Trophoblast cell (in vitro differentiated cells and primary cell): Measurements from ENCODE around the gene SH3TC2.

Experiments
- DNase-seq, 2 donors: peaks; one replicate each; pipeline ENCODE4 v3.0.0-alpha.2; 2016
- H2AFZ ChIP-seq: 2 replicates; pipeline ENCODE4 v1.6.1; 2013; ENCODE audit warnings: low read length, moderate library complexity, mild to moderate bottlenecking; ENCODE audit not compliant: insufficient read depth, poor library complexity
- H2AK5ac ChIP-seq: 2 replicates; pipeline ENCODE4 v1.6.1; 2013; ENCODE audit warnings: mild to moderate bottlenecking, low read length
- H2BK120ac ChIP-seq: 2 replicates; pipeline ENCODE4 v1.6.1; 2013; ENCODE audit warnings: low read length, mild to moderate bottlenecking, moderate library complexity; ENCODE audit not compliant: insufficient read depth, poor library complexity
- H2BK12ac ChIP-seq: 2 replicates; pipeline ENCODE4 v1.6.1; 2013; ENCODE audit warnings: mild to moderate bottlenecking, low read length, moderate library complexity
- H2BK5ac ChIP-seq: 2 replicates; pipeline ENCODE4 v1.6.1; 2013; ENCODE audit warnings: low read length, low read depth, moderate library complexity, mild to moderate bottlenecking; ENCODE audit not compliant: poor library complexity
- H3K14ac ChIP-seq: 2 replicates; pipeline ENCODE4 v1.6.1; 2013; ENCODE audit warnings: mild to moderate bottlenecking, low read length
- H3K18ac ChIP-seq: 2 replicates; pipeline ENCODE4 v1.6.1; 2013; ENCODE audit warnings: mild to moderate bottlenecking, low read length
- H3K23ac ChIP-seq: 2 replicates; pipeline ENCODE4 v1.6.1; 2013; ENCODE audit warnings: low read length
- H3K27ac ChIP-seq: 2 replicates; pipeline ENCODE4 v1.5.1; 2013; ENCODE audit warnings: low read depth, mild to moderate bottlenecking, inconsistent platforms, low read length, moderate library complexity
- H3K27me3 ChIP-seq: 2 replicates; pipeline ENCODE4 v1.6.1; 2013; ENCODE audit warnings: inconsistent platforms, mild to moderate bottlenecking, low read length, moderate library complexity; ENCODE audit not compliant: insufficient read depth
- H3K36me3 ChIP-seq, 2 experiments: 1 replicate in 1 of 2; 2 replicates in 1 of 2; pipeline ENCODE4 v1.6.1; 2013; ENCODE audit warnings: low read length in 2 of 2, mild to moderate bottlenecking in 2 of 2, moderate library complexity in 1 of 2; ENCODE audit not compliant: insufficient read depth in 2 of 2, control insufficient read depth in 1 of 2
- H3K4ac ChIP-seq: 2 replicates; pipeline ENCODE4 v1.6.1; 2013; ENCODE audit warnings: low read depth, mild to moderate bottlenecking, low read length, moderate library complexity
- H3K4me1 ChIP-seq, 2 experiments: 1 replicate in 1 of 2; 2 replicates in 1 of 2; pipeline ENCODE4 v1.6.1; 2013; ENCODE audit warnings: low read length in 2 of 2, mild to moderate bottlenecking in 2 of 2, moderate library complexity in 1 of 2; ENCODE audit not compliant: insufficient read depth in 2 of 2, control insufficient read depth in 1 of 2
- H3K4me2 ChIP-seq: 2 replicates; pipeline ENCODE4 v1.6.1; 2013; ENCODE audit warnings: inconsistent platforms, mild to moderate bottlenecking, low read length, moderate library complexity
- H3K4me3 ChIP-seq: 2 replicates; pipeline ENCODE4 v1.5.1; 2013; ENCODE audit warnings: mild to moderate bottlenecking, low read depth, low read length, inconsistent platforms
- H3K79me1 ChIP-seq: one replicate; pipeline ENCODE4 v1.6.1; 2013; ENCODE audit warnings: low read length
- H3K79me2 ChIP-seq: 2 replicates; pipeline ENCODE4 v1.6.1; 2013; ENCODE audit warnings: low read length, mild to moderate bottlenecking; ENCODE audit not compliant: control insufficient read depth, insufficient read depth, poor library complexity
- H3K9ac ChIP-seq: 2 replicates; pipeline ENCODE4 v1.6.1; 2013; ENCODE audit warnings: mild to moderate bottlenecking, low read length
- H3K9me3 ChIP-seq: 2 replicates; pipeline ENCODE4 v1.6.1; 2013; ENCODE audit warnings: low read depth, mild to moderate bottlenecking, control low read depth, inconsistent platforms, low read length; ENCODE audit not compliant: insufficient read depth
- H4K12ac ChIP-seq: 2 replicates; pipeline ENCODE4 v1.6.1; 2013; ENCODE audit warnings: low read depth, mild to moderate bottlenecking, low read length, moderate library complexity
- H4K8ac ChIP-seq: 2 replicates; pipeline ENCODE4 v1.6.1; 2013; ENCODE audit warnings: low read depth, mild to moderate bottlenecking, low read length, moderate library complexity
- H4K91ac ChIP-seq: one replicate; pipeline ENCODE4 v1.6.1; 2013; ENCODE audit warnings: low read depth, mild to moderate bottlenecking, low read length, moderate library complexity
- WGBS: extraction: QIAGEN DNeasy Blood & Tissue Kit; methylation state at CpG from one replicate; pipeline ENCODE4 v1.1.7; 2013; ENCODE audit warnings: missing lambda C conversion rate; ENCODE audit not compliant: insufficient read length, insufficient coverage; ENCODE audit errors: extremely low coverage; 5-methylcytosine and 5-hydroxymethylcytosine counted together

The SH3TC2 gene

GRCh38 chr5:148979083-148979723 is 83.7 kb downstream of the SH3TC2 start:
- Histone ChIP-seq H2AFZ (no peak overlapping the region), H2AK5ac (no peak overlapping the region), H3K9ac (no peak overlapping the region), H3K36me3 (no peaks in the 10 kb centered on the region), H3K27me3 (no peaks in the 10 kb centered on the region), H3K23ac (no peak overlapping the region), H3K79me2 (no peaks in the 10 kb centered on the region), H3K27ac (no peak overlapping the region), H2BK120ac (no peak overlapping the region), H3K9me3 (peaks cover 2% of the 10 kb centered on the region), H2BK5ac (no peak overlapping the region), H3K79me1 (peaks cover 5% of the 10 kb centered on the region), H3K18ac (no peak overlapping the region), H4K91ac (peak overlapping the region; percentile 11), H3K14ac (no peak overlapping the region), H3K4me2 (no peak overlapping the region), H3K4ac (no peak overlapping the region), H3K4me1 (peaks cover 19 to 20% of the 10 kb centered on the region in 2 experiments), H4K12ac (no peak overlapping the region), H4K8ac (no peak overlapping the region), H2BK12ac (no peak overlapping the region), H3K4me3 (no peak overlapping the region)
- no CpG with 5 or more reads among the region's 7 CpGs for WGBS
- peak; percentile 33 to 54 for DNase-seq

- Histone ChIP-seq H3K4ac (no peak overlapping the region), H2BK12ac (no peak overlapping the region), H2AFZ (no peak overlapping the region), H3K9ac (no peak overlapping the region), H3K4me2 (no peak overlapping the region), H3K23ac (no peak overlapping the region), H3K79me2 (no peaks in the 10 kb centered on the region), H4K12ac (no peak overlapping the region), H3K27ac (no peak overlapping the region), H4K8ac (no peak overlapping the region), H3K4me3 (no peak overlapping the region), H3K36me3 (no peaks in the 10 kb centered on the region), H2AK5ac (no peak overlapping the region), H2BK120ac (no peak overlapping the region), H2BK5ac (no peak overlapping the region), H3K18ac (no peak overlapping the region), H4K91ac (peak overlapping the region; percentile 11), H3K27me3 (no peaks in the 10 kb centered on the region), H3K14ac (no peak overlapping the region), H3K79me1 (peaks cover 5% of the 10 kb centered on the region), H3K4me1 (peaks cover 19 to 20% of the 10 kb centered on the region in 2 experiments), H3K9me3 (peaks cover 2% of the 10 kb centered on the region)
- DNase-seq, result peak; percentile 43 to 48
- no CpG with 5 or more reads among the region's 7 CpGs for WGBS
Measured at GRCh38 chr5:148978370-148979082, 84.3 kb downstream of the SH3TC2 start.

- H3K9ac ChIP-seq, result no peak overlapping the region
- no peak overlapping the region for H4K91ac ChIP-seq
- H4K8ac ChIP-seq, result no peak overlapping the region
- no peak overlapping the region for H2BK12ac ChIP-seq
- H3K9me3 ChIP-seq, result peaks cover 2% of the 10 kb centered on the region
- H3K4me2 ChIP-seq, result no peak overlapping the region
- no peak overlapping the region for H3K14ac ChIP-seq
- no peak overlapping the region for H3K23ac ChIP-seq
- peak; percentile 54 to 62 for DNase-seq
- H2AFZ ChIP-seq, result no peak overlapping the region
- H2BK5ac ChIP-seq, result no peak overlapping the region
- WGBS, result no CpG with 5 or more reads among the region's 5 CpGs
- no peaks in the 10 kb centered on the region for H3K27me3 ChIP-seq
- H3K4ac ChIP-seq, result no peak overlapping the region
- H2AK5ac ChIP-seq, result no peak overlapping the region
- H3K27ac ChIP-seq, result no peak overlapping the region
- no peak overlapping the region for H2BK120ac ChIP-seq
- peaks cover 5% of the 10 kb centered on the region for H3K79me1 ChIP-seq
- H3K4me3 ChIP-seq, result no peak overlapping the region
- no peak overlapping the region for H4K12ac ChIP-seq
- H3K79me2 ChIP-seq, result no peaks in the 10 kb centered on the region
- H3K18ac ChIP-seq, result no peak overlapping the region
- peaks cover 19 to 24% of the 10 kb centered on the region in 2 experiments for H3K4me1 ChIP-seq
- no peaks in the 10 kb centered on the region for H3K36me3 ChIP-seq
Measured at GRCh38 chr5:148976569-148977381, 86.1 kb downstream of the SH3TC2 start.

- no peak overlapping the region for H2BK5ac ChIP-seq
- WGBS, result no CpG with 5 or more reads among the region's 6 CpGs
Measured at GRCh38 chr5:148974642-148975327, 88.1 kb downstream of the SH3TC2 start.

More at GRCh38 chr5:148974642-148975327, 88.1 kb downstream of the SH3TC2 start:
- Histone ChIP-seq H3K79me1 (no peaks in the 10 kb centered on the region), H4K8ac (no peak overlapping the region), H3K14ac (no peak overlapping the region), H4K12ac (no peak overlapping the region), H3K36me3 (no peaks in the 10 kb centered on the region), H3K4me3 (no peak overlapping the region), H2AK5ac (no peak overlapping the region), H3K9me3 (no peaks in the 10 kb centered on the region), H4K91ac (no peak overlapping the region), H3K4me1 (peaks cover 14 to 18% of the 10 kb centered on the region in 2 experiments), H3K79me2 (no peaks in the 10 kb centered on the region), H3K27me3 (no peaks in the 10 kb centered on the region), H2AFZ (no peak overlapping the region), H3K23ac (no peak overlapping the region), H2BK12ac (no peak overlapping the region), H3K9ac (no peak overlapping the region), H3K4ac (no peak overlapping the region), H3K4me2 (no peak overlapping the region), H3K27ac (no peak overlapping the region), H2BK120ac (no peak overlapping the region), H3K18ac (no peak overlapping the region)
- peak; percentile 70 to 72 for DNase-seq
